Measurements from ENCODE around the gene ZNF366. TPM values are rescaled to one million over a fixed set of nuclear protein-coding genes. Genes with fewer than 3 reads are reported as not detected.

The ZNF366 gene
- total RNA-seq, 5 donors from 2014 or later (not counting 1 experiment from before 2014, with no cell fraction given): 0.13 to 0.14 TPM; not detected in 3

- Histone ChIP-seq H3K9me3 (no peaks in the 10 kb centered on the region), H3K4me1 (ENCODE audit: control insufficient read depth in 1 of 2, extremely low read depth in 1 of 2, insufficient read depth in 2 of 2, low read length in 2 of 2) (no peaks in the 10 kb centered on the region), H3K36me3 (ENCODE audit: control insufficient read depth in 2 of 2, extremely low read depth in 1 of 2, insufficient read depth in 1 of 2, low read length in 1 of 2) (no peaks in the 10 kb centered on the region), H3K27me3 (replicated peaks in 1 of 2; ENCODE audit: control insufficient read depth in 2 of 2, extremely low read depth in 1 of 2, insufficient read depth in 2 of 2, low read length in 1 of 2) (peaks cover 0 to 13% of the 10 kb centered on the region in 2 experiments), H3K27ac (ENCODE audit: low read length) (no peak overlapping the region), H3K4me3 (ENCODE audit: control insufficient read depth in 1 of 2, extremely low read depth in 1 of 2, low read length in 1 of 2) (no peak overlapping the region)
- H3K4me1 Mint-ChIP-seq: no peaks in the 10 kb centered on the region
- H3K36me3 Mint-ChIP-seq: no peaks in the 10 kb centered on the region
- ATAC-seq (replicated peaks in 1 of 4) (no peak), DNase-seq (no peak)
- H3K27ac Mint-ChIP-seq: no peak overlapping the region
- POLR2A ChIA-PET: no interaction called here
- no peaks in the 10 kb centered on the region for H3K9me3 Mint-ChIP-seq
- peaks cover 13 to 17% of the 10 kb centered on the region in 2 donors for H3K27me3 Mint-ChIP-seq
- CTCF ChIA-PET: interaction anchor here in 1 of 2 donors (0.6 kb wide), 1 partner anchor 41 kb away, joined by 3 read pairs; no protein-coding TSS in a partner anchor
- no peak overlapping the region for H3K4me3 Mint-ChIP-seq
These were observed 5.3 kb upstream of the ZNF366 start for GRCh38 chr5:72512593-72512860.

- H3K9me3 Mint-ChIP-seq: no peaks in the 10 kb centered on the region
- H3K4me1 Mint-ChIP-seq: no peaks in the 10 kb centered on the region
- H3K27ac ChIP-seq (ENCODE audit: low read length): no peak overlapping the region
- H3K27me3 Mint-ChIP-seq: peaks cover 14 to 18% of the 10 kb centered on the region in 2 donors
- no peaks in the 10 kb centered on the region for H3K36me3 Mint-ChIP-seq
- H3K27me3 ChIP-seq (replicated peaks in 1 of 2; ENCODE audit: control insufficient read depth in 2 of 2, extremely low read depth in 1 of 2, insufficient read depth in 2 of 2, low read length in 1 of 2): peaks cover 0 to 13% of the 10 kb centered on the region in 2 experiments
- WGBS (ENCODE audit: insufficient coverage): 74% methylated on average over 2 of the region's 6 CpGs
- no peak for DNase-seq
- no peak overlapping the region for H3K27ac Mint-ChIP-seq
- CTCF ChIA-PET: interaction anchor here in 1 of 2 donors (0.6 kb wide), 1 partner anchor 41 kb away, joined by 3 read pairs; no protein-coding TSS in a partner anchor
- H3K36me3 ChIP-seq (ENCODE audit: control insufficient read depth in 2 of 2, extremely low read depth in 1 of 2, insufficient read depth in 1 of 2, low read length in 1 of 2): no peaks in the 10 kb centered on the region
- H3K4me1 ChIP-seq (ENCODE audit: control insufficient read depth in 1 of 2, extremely low read depth in 1 of 2, insufficient read depth in 2 of 2, low read length in 2 of 2): no peaks in the 10 kb centered on the region
- H3K4me3 Mint-ChIP-seq: no peak overlapping the region
- no peaks in the 10 kb centered on the region for H3K9me3 ChIP-seq
- ATAC-seq (replicated peaks in 1 of 4): no peak
- POLR2A ChIA-PET: no interaction called here
- no peak overlapping the region for H3K4me3 ChIP-seq (ENCODE audit: control insufficient read depth in 1 of 2, extremely low read depth in 1 of 2, low read length in 1 of 2)
These were observed 4.8 kb upstream of the ZNF366 start for GRCh38 chr5:72511774-72512592.

- ChIA-PET CTCF (no interaction called here), POLR2A (no interaction called here)
- H3K27me3 ChIP-seq (replicated peaks in 1 of 2; ENCODE audit: control insufficient read depth in 2 of 2, extremely low read depth in 1 of 2, insufficient read depth in 2 of 2, low read length in 1 of 2): peaks cover 0 to 13% of the 10 kb centered on the region in 2 experiments
- no peak overlapping the region for H3K27ac ChIP-seq (ENCODE audit: low read length)
- H3K4me3 ChIP-seq (ENCODE audit: control insufficient read depth in 1 of 2, extremely low read depth in 1 of 2, low read length in 1 of 2): no peak overlapping the region
- Mint-ChIP-seq H3K9me3 (no peaks in the 10 kb centered on the region), H3K4me3 (no peak overlapping the region), H3K4me1 (no peaks in the 10 kb centered on the region), H3K27me3 (peaks cover 14 to 18% of the 10 kb centered on the region in 2 donors), H3K36me3 (no peaks in the 10 kb centered on the region), H3K27ac (no peak overlapping the region)
- no peaks in the 10 kb centered on the region for H3K36me3 ChIP-seq (ENCODE audit: control insufficient read depth in 2 of 2, extremely low read depth in 1 of 2, insufficient read depth in 1 of 2, low read length in 1 of 2)
- WGBS (ENCODE audit: insufficient coverage): 50% methylated on average over 1 of the region's 3 CpGs
- no peaks in the 10 kb centered on the region for H3K4me1 ChIP-seq (ENCODE audit: control insufficient read depth in 1 of 2, extremely low read depth in 1 of 2, insufficient read depth in 2 of 2, low read length in 2 of 2)
- no peaks in the 10 kb centered on the region for H3K9me3 ChIP-seq
- DNase-seq (no peak), ATAC-seq (replicated peaks in 1 of 4) (no peak)
These were observed 4.2 kb upstream of the ZNF366 start for GRCh38 chr5:72511366-72511765.

GRCh38 chr5:72510610-72511181, 3.5 kb upstream of the ZNF366 start:
- H3K27ac Mint-ChIP-seq: no peak overlapping the region
- H3K27ac ChIP-seq (ENCODE audit: low read length): no peak overlapping the region
- no peaks in the 10 kb centered on the region for H3K9me3 Mint-ChIP-seq
- H3K4me3 ChIP-seq (ENCODE audit: control insufficient read depth in 1 of 2, extremely low read depth in 1 of 2, low read length in 1 of 2): no peak overlapping the region
- no peaks in the 10 kb centered on the region for H3K36me3 Mint-ChIP-seq
- no peaks in the 10 kb centered on the region for H3K4me1 Mint-ChIP-seq
- ChIA-PET POLR2A (no interaction called here), CTCF (no interaction called here)
- peaks cover 0 to 13% of the 10 kb centered on the region in 2 experiments for H3K27me3 ChIP-seq (replicated peaks in 1 of 2; ENCODE audit: control insufficient read depth in 2 of 2, extremely low read depth in 1 of 2, insufficient read depth in 2 of 2, low read length in 1 of 2)
- 64% methylated on average over 2 of the region's 8 CpGs for WGBS (ENCODE audit: insufficient coverage)
- no peaks in the 10 kb centered on the region for H3K36me3 ChIP-seq (ENCODE audit: control insufficient read depth in 2 of 2, extremely low read depth in 1 of 2, insufficient read depth in 1 of 2, low read length in 1 of 2)
- no peaks in the 10 kb centered on the region for H3K4me1 ChIP-seq (ENCODE audit: control insufficient read depth in 1 of 2, extremely low read depth in 1 of 2, insufficient read depth in 2 of 2, low read length in 2 of 2)
- DNase-seq (peak in 1 of 35 experiments; percentile 1), ATAC-seq (replicated peaks in 1 of 4) (no peak)
- H3K27me3 Mint-ChIP-seq: peaks cover 15 to 18% of the 10 kb centered on the region in 2 donors
- H3K4me3 Mint-ChIP-seq: no peak overlapping the region
- H3K9me3 ChIP-seq: no peaks in the 10 kb centered on the region

GRCh38 chr5:72509401-72509800, 2.2 kb upstream of the ZNF366 start:
- Histone ChIP-seq H3K27me3 (replicated peaks in 1 of 2; ENCODE audit: control insufficient read depth in 2 of 2, extremely low read depth in 1 of 2, insufficient read depth in 2 of 2, low read length in 1 of 2) (peaks cover 0 to 13% of the 10 kb centered on the region in 2 experiments), H3K9me3 (no peaks in the 10 kb centered on the region), H3K4me1 (ENCODE audit: control insufficient read depth in 1 of 2, extremely low read depth in 1 of 2, insufficient read depth in 2 of 2, low read length in 2 of 2) (no peaks in the 10 kb centered on the region), H3K4me3 (ENCODE audit: control insufficient read depth in 1 of 2, extremely low read depth in 1 of 2, low read length in 1 of 2) (no peak overlapping the region), H3K36me3 (ENCODE audit: control insufficient read depth in 2 of 2, extremely low read depth in 1 of 2, insufficient read depth in 1 of 2, low read length in 1 of 2) (no peaks in the 10 kb centered on the region), H3K27ac (ENCODE audit: low read length) (no peak overlapping the region)
- ATAC-seq (replicated peaks in 1 of 4): no peak
- Mint-ChIP-seq H3K4me1 (no peaks in the 10 kb centered on the region), H3K27ac (no peak overlapping the region), H3K36me3 (no peaks in the 10 kb centered on the region), H3K27me3 (peaks cover 15 to 18% of the 10 kb centered on the region in 2 donors), H3K9me3 (no peaks in the 10 kb centered on the region), H3K4me3 (no peak overlapping the region)
- ChIA-PET CTCF (no interaction called here), POLR2A (no interaction called here)
- DNase-seq: no peak
- 81% methylated on average over 7 of the region's 7 CpGs for WGBS (ENCODE audit: insufficient coverage)

- ATAC-seq (replicated peaks in 1 of 4) (no peak), DNase-seq (no peak)
- no peak overlapping the region for H3K4me3 ChIP-seq (ENCODE audit: control insufficient read depth in 1 of 2, extremely low read depth in 1 of 2, low read length in 1 of 2)
- H3K4me1 Mint-ChIP-seq: no peaks in the 10 kb centered on the region
- no peak overlapping the region for H3K27ac Mint-ChIP-seq
- 80% methylated on average over 5 of the region's 8 CpGs for WGBS (ENCODE audit: insufficient coverage)
- H3K27ac ChIP-seq (ENCODE audit: low read length): no peak overlapping the region
- H3K9me3 Mint-ChIP-seq: no peaks in the 10 kb centered on the region
- CTCF ChIA-PET: no interaction called here
- H3K27me3 Mint-ChIP-seq: peaks cover 15 to 22% of the 10 kb centered on the region in 2 donors
- H3K4me3 Mint-ChIP-seq: no peak overlapping the region
- H3K9me3 ChIP-seq: no peaks in the 10 kb centered on the region
- H3K4me1 ChIP-seq (ENCODE audit: control insufficient read depth in 1 of 2, extremely low read depth in 1 of 2, insufficient read depth in 2 of 2, low read length in 2 of 2): no peaks in the 10 kb centered on the region
- no peaks in the 10 kb centered on the region for H3K36me3 Mint-ChIP-seq
- H3K36me3 ChIP-seq (ENCODE audit: control insufficient read depth in 2 of 2, extremely low read depth in 1 of 2, insufficient read depth in 1 of 2, low read length in 1 of 2): no peaks in the 10 kb centered on the region
- H3K27me3 ChIP-seq (replicated peaks in 1 of 2; ENCODE audit: control insufficient read depth in 2 of 2, extremely low read depth in 1 of 2, insufficient read depth in 2 of 2, low read length in 1 of 2): peaks cover 0 to 13% of the 10 kb centered on the region in 2 experiments
- POLR2A ChIA-PET: no interaction called here
These were observed 1.3 kb upstream of the ZNF366 start for GRCh38 chr5:72508241-72509170.

Data from T-cell (primary cell).